OCI-LY7 (cell line): Measurements from ENCODE around the gene FEN1. TPM values are rescaled to one million over a fixed set of nuclear protein-coding genes. Genes with fewer than 3 reads are reported as not detected.

Experiments used
- BruUV-seq: library from RNA; stranded (reverse); fragments of 400-500 nt; replicated peaks from 2 replicates; lab custom pipeline; 2021; lab: Mats Ljungman, UMichigan
- CTCF ChIA-PET: fragments of 300-600 bp; sonication (Branson Sonifier 250); formaldehyde crosslinking; loops from one replicate; lab custom pipeline; 2022; ENCODE audit warnings: antibody characterized with exemption; ENCODE audit not compliant: unreplicated experiment; lab: Charles Lee
- POLR2A ChIA-PET: fragments of 300-600 bp; sonication (Branson Sonifier 250); formaldehyde crosslinking; loops from one replicate; lab custom pipeline; 2022; ENCODE audit warnings: antibody characterized with exemption; lab: Charles Lee
- DNase-seq: peaks from one replicate; pipeline ENCODE4 v3.0.0-alpha.2; 2015; ENCODE audit warnings: low spot score
- H2AFZ ChIP-seq: fragments of 200-600 bp; sonication (generic), shearing (Covaris generic); 2 replicates; pipeline ENCODE4 v1.6.1; 2014; ENCODE audit warnings: mild to moderate bottlenecking, antibody characterized with exemption, low read length, moderate library complexity
- H3K27ac ChIP-seq: fragments of 200-600 bp; sonication (generic); 2 replicates; pipeline ENCODE4 v1.5.1; 2014; ENCODE audit warnings: mixed run types, low read depth, mild to moderate bottlenecking, moderate library complexity, low read length, inconsistent platforms; ENCODE audit not compliant: poor library complexity, severe bottlenecking
- H3K36me3 ChIP-seq: fragments of 200-600 bp; sonication (generic); 2 replicates; pipeline ENCODE4 v1.6.1; 2014; ENCODE audit warnings: mild to moderate bottlenecking, antibody characterized with exemption, low read length, moderate library complexity, mixed read lengths; ENCODE audit not compliant: insufficient read depth
- H3K4me1 ChIP-seq: fragments of 200-600 bp; sonication (generic); 2 replicates; pipeline ENCODE4 v1.5.1; 2014; ENCODE audit warnings: mild to moderate bottlenecking, low read length; ENCODE audit not compliant: insufficient read depth, poor library complexity, severe bottlenecking
- H3K4me2 ChIP-seq: fragments of 200-600 bp; sonication (generic); 2 replicates; pipeline ENCODE4 v1.6.1; 2014; ENCODE audit warnings: mild to moderate bottlenecking, low read length
- H3K4me3 ChIP-seq: fragments of 200-600 bp; sonication (generic); 2 replicates; pipeline ENCODE4 v1.5.1; 2014; ENCODE audit warnings: mild to moderate bottlenecking, low read depth, low read length; ENCODE audit not compliant: poor library complexity, severe bottlenecking
- H3K79me2 ChIP-seq: fragments of 200-600 bp; sonication (generic); 2 replicates; pipeline ENCODE4 v1.6.1; 2016; ENCODE audit warnings: low read depth, mild to moderate bottlenecking, low read length, moderate library complexity, mixed read lengths; ENCODE audit not compliant: insufficient read depth
- H3K9me2 ChIP-seq: fragments of 200-600 bp; sonication (generic); 2 replicates; pipeline ENCODE4 v1.6.1; 2016; ENCODE audit warnings: mild to moderate bottlenecking, low read length, mixed read lengths; ENCODE audit not compliant: insufficient read depth
- H3K9me3 ChIP-seq: fragments of 200-600 bp; sonication (generic); 2 replicates; pipeline ENCODE4 v1.6.1; 2014; ENCODE audit warnings: mild to moderate bottlenecking, mixed run types, low read length, mixed read lengths
- H4K20me1 ChIP-seq: fragments of 200-600 bp; sonication (generic); 2 replicates; pipeline ENCODE4 v1.6.1; 2014; ENCODE audit warnings: mild to moderate bottlenecking, antibody characterized with exemption, low read length, moderate library complexity, mixed read lengths; ENCODE audit not compliant: insufficient read depth
- EZH2phosphoT487 ChIP-seq: fragments of 200-600 bp; sonication (generic); IDR thresholded peaks from 2 replicates; pipeline ENCODE4 v1.6.1; 2018; ENCODE audit warnings: low read depth, borderline replicate concordance, mild to moderate bottlenecking, mixed run types, antibody characterized with exemption, low read length, moderate library complexity, mixed read lengths
- intact Hi-C: fragments of 100-400 bp; cut with micrococcal nuclease; formaldehyde crosslinking; loops from one replicate; pipeline ENCODE4 v1.10.0; 2022; ENCODE audit not compliant: unreplicated experiment
- total RNA-seq, 2 experiments: library from RNA; depleted of rRNA in 1 of 2; stranded (reverse); fragments of >200 nt in 1 of 2; shearing (Covaris generic) in 1 of 2; gene quantifications; 2 replicates each; pipeline ENCODE4 v1.2.3, GENCODE V29; 2014 to 2022
- TF ChIP-seq, protein P1 (sequence below): fragments of 200-600 bp; sonication (generic); conservative IDR thresholded peaks from 2 replicates; pipeline ENCODE4 v1.5.1; 2014; ENCODE audit warnings: mild to moderate bottlenecking, antibody characterized with exemption, low read length, moderate library complexity, mixed read lengths

The FEN1 gene
- total RNA-seq, 2 experiments from 2014 or later: 123 to 153 TPM

DNA sequence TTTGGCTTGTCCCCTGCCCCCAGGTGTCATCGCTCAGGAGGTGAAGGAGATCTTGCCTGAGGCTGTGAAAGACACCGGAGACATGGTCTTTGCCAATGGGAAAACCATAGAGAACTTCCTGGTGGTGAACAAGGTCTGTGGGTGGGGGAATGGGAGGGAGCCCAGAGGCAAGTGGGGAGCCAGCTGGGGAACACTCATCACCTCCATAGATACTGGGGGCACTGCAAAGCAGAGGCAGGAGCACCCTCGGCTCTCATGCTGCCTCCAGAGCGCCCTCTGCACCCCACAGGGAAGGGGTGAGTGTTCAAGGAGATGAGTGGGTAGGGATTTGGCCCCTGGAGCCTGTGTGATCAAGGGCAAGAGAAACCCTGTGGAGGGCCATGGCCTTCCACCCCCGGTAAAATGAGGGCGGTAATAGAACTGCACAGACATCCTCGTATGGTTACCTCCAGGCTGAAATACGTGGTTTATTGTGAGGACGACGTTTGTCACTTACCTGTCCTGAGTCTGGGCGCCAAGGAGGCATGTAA lies 14.3 kb upstream of the FEN1 start:
- TF ChIP-seq, protein P1, sequence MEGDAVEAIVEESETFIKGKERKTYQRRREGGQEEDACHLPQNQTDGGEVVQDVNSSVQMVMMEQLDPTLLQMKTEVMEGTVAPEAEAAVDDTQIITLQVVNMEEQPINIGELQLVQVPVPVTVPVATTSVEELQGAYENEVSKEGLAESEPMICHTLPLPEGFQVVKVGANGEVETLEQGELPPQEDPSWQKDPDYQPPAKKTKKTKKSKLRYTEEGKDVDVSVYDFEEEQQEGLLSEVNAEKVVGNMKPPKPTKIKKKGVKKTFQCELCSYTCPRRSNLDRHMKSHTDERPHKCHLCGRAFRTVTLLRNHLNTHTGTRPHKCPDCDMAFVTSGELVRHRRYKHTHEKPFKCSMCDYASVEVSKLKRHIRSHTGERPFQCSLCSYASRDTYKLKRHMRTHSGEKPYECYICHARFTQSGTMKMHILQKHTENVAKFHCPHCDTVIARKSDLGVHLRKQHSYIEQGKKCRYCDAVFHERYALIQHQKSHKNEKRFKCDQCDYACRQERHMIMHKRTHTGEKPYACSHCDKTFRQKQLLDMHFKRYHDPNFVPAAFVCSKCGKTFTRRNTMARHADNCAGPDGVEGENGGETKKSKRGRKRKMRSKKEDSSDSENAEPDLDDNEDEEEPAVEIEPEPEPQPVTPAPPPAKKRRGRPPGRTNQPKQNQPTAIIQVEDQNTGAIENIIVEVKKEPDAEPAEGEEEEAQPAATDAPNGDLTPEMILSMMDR: 0 out of 2 replicates have a peak, but pooled peaks have one; percentile 17
- no peak for TF ChIP-seq EZH2phosphoT487
- ChIA-PET POLR2A (no interaction called here), CTCF (no interaction called here)
- Histone ChIP-seq H4K20me1 (no peaks in the 10 kb centered on the region), H3K9me2 (no peaks in the 10 kb centered on the region), H3K79me2 (no peaks in the 10 kb centered on the region), H3K4me2 (no peak overlapping the region), H3K4me1 (no peaks in the 10 kb centered on the region), H3K27ac (no peak overlapping the region), H3K9me3 (no peaks in the 10 kb centered on the region), H3K36me3 (no peaks in the 10 kb centered on the region), H3K4me3 (no peak overlapping the region), H2AFZ (no peak overlapping the region)
- BruUV-seq: no TSS peak
- intact Hi-C loops: no loop called here
- DNase-seq: no peak

DNA sequence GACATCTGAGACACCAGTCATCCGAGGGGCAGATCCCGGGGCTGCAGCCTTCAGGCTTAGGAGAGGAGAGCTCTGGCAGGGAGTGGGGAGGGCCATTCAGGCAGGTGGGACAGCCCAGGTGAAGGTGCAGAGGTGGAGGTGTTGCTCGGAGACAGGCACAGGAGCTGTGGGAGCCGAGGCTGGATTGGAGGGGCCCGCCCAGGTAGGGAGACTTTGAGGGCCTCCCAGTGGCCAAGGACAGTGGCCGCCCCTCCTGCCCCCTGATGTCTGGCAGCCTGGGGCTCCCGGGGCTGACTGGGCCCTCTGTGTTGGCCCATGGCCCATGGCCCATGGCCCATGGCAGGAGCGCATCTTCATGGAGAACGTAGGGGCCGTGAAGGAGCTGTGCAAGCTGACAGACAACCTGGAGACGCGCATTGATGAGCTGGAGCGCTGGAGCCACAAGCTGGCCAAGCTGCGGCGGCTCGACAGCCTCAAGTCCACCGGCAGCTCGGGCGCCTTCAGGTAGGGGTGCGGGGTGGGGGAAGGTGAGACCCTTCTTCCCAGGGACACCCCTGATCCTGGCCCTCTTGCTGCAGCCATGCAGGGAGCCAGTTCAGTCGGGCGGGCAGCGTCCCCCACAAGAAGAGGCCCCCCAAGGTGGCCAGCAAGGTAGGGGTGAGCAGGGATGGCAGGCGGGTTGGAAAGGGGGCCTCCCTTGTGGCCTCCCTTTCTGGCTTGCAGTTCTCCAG lies 13.6 kb upstream of the FEN1 start:
- ChIA-PET CTCF (no interaction called here), POLR2A (no interaction called here)
- Histone ChIP-seq H3K36me3 (no peaks in the 10 kb centered on the region), H3K9me2 (no peaks in the 10 kb centered on the region), H3K9me3 (no peaks in the 10 kb centered on the region), H3K4me1 (no peaks in the 10 kb centered on the region), H3K4me3 (no peak overlapping the region), H4K20me1 (no peaks in the 10 kb centered on the region), H3K27ac (no peak overlapping the region), H2AFZ (no peak overlapping the region), H3K79me2 (no peaks in the 10 kb centered on the region), H3K4me2 (no peak overlapping the region)
- BruUV-seq: no TSS peak
- no peak for TF ChIP-seq EZH2phosphoT487
- TF ChIP-seq, protein P1: no peak
- no peak for DNase-seq
- intact Hi-C loops: no loop called here
